Measurements from ENCODE around the gene GDF7. TPM values are rescaled to one million over a fixed set of nuclear protein-coding genes. Genes with fewer than 3 reads are reported as not detected.

GDF7 gene
- total RNA-seq, 1 donor from 2014 or later: 11.6 TPM

DNA sequence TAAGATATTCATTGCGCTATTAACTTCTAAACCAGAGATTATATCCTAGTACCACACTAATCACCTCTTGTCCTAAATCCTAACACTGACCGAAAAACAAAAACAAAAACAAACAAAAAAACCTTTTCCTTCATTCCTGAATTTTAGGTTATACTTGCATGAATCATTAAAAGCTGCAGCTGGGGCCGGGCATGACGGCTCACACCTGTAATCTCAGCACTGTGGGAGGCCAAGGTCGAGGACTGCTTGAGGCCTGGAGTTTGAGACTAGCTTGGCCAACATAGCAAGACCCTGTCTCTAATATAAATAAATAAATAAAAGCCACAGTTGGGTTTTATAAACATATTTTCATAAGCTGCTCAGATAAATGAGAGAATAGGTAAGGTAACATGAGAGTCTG lies 60.0 kb downstream of the GDF7 start:
- TF ChIP-seq, protein P1, sequence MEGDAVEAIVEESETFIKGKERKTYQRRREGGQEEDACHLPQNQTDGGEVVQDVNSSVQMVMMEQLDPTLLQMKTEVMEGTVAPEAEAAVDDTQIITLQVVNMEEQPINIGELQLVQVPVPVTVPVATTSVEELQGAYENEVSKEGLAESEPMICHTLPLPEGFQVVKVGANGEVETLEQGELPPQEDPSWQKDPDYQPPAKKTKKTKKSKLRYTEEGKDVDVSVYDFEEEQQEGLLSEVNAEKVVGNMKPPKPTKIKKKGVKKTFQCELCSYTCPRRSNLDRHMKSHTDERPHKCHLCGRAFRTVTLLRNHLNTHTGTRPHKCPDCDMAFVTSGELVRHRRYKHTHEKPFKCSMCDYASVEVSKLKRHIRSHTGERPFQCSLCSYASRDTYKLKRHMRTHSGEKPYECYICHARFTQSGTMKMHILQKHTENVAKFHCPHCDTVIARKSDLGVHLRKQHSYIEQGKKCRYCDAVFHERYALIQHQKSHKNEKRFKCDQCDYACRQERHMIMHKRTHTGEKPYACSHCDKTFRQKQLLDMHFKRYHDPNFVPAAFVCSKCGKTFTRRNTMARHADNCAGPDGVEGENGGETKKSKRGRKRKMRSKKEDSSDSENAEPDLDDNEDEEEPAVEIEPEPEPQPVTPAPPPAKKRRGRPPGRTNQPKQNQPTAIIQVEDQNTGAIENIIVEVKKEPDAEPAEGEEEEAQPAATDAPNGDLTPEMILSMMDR (IDR thresholded peaks at IDR 0.05): no peak
- intact Hi-C loops (cut with DNase I): no loop called here
- Histone ChIP-seq H3K27me3 (no peaks in the 10 kb centered on the region), H3K27ac (peak overlapping the region in 1 of 2 donors; percentile 78), H3K9me3 (no peaks in the 10 kb centered on the region), H3K4me3 (no peak overlapping the region), H3K4me1 (peaks cover 9 to 40% of the 10 kb centered on the region in 2 donors), H3K36me3 (no peaks in the 10 kb centered on the region)
- no peak for DNase-seq (ENCODE audit: low spot score in 2 of 2)

DNA sequence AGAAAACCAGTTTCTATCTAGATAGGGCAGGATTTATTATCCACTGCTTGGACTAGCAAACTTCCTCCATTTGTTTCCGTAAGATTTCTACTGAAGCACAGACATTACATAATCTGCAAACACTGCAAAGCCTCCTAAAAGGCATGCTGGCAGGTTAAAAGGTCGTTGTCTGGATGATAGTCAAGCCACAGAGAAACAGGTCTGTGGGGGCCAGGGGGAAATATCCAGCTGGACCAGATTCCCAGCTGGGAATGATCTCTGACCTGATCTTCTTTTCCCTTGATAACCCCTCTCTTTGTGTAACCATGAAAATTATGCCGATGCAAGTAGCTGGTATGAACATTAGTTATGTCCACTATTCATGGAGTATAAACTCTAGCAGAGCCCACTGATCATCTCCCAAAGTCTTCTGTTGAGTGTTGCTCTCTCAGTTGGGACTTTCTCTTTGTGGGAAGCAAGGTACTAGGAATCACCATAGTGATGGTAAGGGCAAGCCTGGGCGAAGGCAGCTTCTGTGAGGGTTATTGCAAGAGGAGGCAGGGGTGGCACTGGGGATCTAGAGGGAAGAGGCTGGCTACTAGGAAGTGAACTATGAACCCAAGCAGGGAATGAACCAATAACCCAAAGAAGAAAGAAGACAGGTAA lies 61.3 kb downstream of the GDF7 start:
- no peak for DNase-seq (ENCODE audit: low spot score in 2 of 2)
- Histone ChIP-seq H3K4me1 (peaks cover 9 to 35% of the 10 kb centered on the region in 2 donors), H3K27me3 (no peaks in the 10 kb centered on the region), H3K4me3 (no peak overlapping the region), H3K9me3 (no peaks in the 10 kb centered on the region), H3K27ac (peak overlapping the region; percentile 72 to 78), H3K36me3 (no peaks in the 10 kb centered on the region)
- intact Hi-C loops (cut with DNase I): no loop called here
- TF ChIP-seq, protein P1 (IDR thresholded peaks at IDR 0.05): no peak

Other genes with a start within 250 kb of the GDF7 start
- 3,143 TPM for gene RHOB, start 220.1 kb upstream of the GDF7 start, total RNA-seq
- 40.0 TPM for gene HS1BP3, start 16.0 kb upstream of the GDF7 start, total RNA-seq
- 15.6 TPM for gene LDAH, start 156.0 kb downstream of the GDF7 start, total RNA-seq